GM18498 (cell line): ENCODE measurements around the gene CDK2.
"Not testable (repeated sequence)": the region's sequence is repeated elsewhere in the genome, so short reads cannot be mapped to it uniquely, and the experiment has no call there.

Source experiments
- ATAC-seq: cut with Tn5 transposase; IDR thresholded peaks from one replicate; pipeline ENCODE4 v1.9.1; 2021; ENCODE audit warnings: mild to moderate bottlenecking, moderate library complexity; ENCODE audit not compliant: unreplicated experiment

CDK2 gene

DNA sequence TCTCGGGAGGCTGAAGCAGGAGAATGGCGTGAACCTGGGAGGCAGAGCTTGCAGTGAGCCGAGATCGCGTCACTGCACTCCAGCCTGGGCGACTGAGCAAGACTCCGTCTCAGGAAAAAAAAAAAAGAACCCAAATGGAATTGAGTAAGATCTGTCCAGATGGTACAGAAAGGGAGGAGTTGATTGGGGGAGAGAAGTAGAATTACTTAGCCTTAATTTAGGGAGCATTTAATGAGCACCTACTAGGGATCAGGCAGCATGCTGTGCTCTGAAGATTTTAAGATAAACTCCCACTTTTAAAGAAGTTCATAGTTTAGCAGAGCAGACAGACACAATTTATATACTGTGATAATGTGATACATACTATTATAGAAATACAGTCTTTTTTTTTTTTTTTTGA is 11.8 kb downstream of the CDK2 start:
- ATAC-seq, result no peak

DNA sequence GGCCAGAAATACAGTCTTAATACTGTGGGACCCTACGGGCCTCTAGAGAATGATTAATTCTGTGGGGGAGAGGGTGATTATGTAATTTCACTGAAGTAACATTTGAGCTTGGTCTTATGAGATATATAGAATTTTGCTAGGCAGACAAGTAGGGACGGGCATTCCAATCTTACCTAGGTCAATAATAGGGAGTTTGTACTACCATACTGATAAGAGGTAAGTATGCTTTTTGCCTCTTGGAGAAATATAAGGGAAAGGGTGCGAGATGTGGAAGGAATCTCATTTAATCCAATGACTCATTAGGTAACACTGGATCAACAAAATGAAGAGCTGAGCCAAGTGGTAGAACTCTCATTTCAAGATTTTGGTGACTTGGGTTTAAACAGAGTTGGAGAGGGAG is 12.4 kb downstream of the CDK2 start:
- no peak for ATAC-seq

DNA sequence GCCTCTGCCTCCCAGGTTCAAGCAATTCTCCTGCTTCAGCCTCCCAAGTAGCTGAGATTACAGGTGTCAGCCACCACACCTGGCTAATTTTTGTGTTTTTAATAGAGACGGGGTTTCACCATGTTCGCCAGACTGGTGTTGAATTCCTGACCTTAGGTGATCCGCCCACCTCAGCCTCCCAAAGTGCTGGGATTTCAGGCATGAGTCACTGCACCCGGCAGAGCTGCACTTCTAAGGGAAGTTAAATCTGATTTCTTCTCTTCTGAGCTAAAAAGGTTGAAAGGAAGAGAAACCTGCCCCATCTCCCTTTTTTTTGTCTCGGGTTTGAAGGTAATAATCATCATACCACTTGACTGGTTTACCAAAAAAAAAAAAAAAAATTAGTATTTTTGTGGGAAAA is 15.3 kb downstream of the CDK2 start:
- ATAC-seq, result not testable (repeated sequence)

DNA sequence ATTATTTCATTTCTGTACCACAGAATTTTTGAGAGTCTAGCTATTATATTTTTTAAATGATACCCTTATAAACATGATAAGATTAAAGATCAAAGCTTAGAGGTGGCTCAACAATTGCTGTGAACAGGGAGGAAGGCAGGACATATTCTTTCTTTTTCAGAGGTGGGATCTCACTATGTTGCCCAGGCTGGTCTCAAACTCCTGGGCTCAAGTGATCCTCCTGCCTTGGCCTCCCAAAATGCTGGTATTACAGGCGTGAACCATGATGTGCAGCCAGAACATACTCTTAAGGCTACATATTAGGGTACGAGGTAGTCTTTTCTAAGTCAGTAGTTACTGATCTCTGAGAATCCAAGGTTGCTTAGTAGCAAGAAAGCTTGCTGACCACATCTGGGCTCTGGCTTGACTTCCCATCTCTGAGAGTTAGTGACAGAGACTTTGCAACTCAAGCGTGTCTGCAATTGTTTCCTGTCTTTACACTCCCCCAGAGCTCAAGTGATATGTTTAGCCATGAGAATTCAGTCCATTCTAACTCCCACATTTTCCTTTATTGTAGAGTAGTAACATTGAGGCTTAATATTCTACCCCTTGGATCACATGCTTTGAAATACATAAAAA is 15.8 kb downstream of the CDK2 start:
- ATAC-seq, result no peak

DNA sequence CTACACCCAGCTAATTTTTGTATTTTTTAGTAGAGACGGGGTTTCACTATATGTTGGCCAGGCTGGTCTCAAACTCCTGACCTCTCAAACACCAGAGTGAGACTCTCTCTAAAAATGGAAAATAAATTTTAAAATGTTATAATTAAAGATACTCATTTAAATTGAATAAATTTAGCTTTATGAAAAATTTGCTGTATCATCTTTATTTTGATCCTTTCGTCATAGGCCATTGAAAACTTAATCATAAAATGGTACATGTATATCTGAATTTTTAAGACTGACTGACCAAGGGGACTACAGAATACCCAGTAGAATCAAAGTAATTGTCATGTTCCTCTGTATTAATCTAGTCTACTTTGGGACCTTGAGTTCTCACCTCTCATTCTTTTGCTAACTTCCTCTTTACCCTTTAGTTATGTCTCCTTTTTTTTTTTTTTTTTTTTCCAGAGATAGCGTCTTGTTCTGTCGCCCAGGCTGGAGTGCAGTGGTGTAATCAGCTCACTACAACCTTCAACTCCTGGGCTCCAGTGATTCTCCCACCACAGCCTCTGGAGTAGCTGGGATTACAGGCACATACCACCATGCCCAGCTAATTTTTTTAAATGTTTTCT is 16.7 kb downstream of the CDK2 start:
- ATAC-seq, result no peak

DNA sequence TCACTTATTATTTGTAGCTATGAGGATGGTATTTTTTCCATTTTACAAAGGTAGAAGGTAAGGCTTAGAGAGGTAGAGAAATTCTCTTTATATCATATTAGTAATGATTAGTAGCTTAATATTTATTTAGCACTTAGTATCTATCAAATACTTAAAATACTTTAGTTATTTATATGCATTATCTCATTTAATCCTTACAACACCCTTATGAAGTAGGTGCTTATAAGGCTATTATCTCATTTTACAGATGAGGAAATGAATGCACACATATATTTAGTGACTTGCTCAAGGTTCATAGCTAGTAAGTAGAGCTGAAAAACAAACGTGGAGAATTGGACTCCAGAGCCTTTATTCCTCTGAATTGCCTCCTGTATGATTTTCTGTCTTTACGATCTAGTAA is 18.2 kb downstream of the CDK2 start:
- no peak for ATAC-seq

DNA sequence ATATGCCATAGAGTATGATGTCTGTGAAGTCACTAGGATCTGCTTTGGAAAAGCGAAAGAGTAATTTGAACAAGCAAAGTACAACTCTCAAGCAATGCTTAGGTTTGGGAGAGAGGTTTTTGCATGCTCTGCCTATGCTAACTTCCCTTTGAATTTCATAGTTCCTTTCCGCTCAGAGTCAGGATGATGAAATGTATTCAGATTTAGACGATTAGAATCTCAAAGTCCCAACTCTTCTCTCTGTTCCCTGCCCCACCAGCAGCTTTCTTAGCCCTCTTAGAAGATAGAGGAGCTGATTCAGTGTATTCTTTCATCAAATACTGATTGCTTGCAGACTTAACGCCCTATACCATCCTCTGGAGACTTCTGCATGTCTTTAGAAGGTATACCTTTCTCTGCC is 18.7 kb downstream of the CDK2 start:
- ATAC-seq, result no peak

DNA sequence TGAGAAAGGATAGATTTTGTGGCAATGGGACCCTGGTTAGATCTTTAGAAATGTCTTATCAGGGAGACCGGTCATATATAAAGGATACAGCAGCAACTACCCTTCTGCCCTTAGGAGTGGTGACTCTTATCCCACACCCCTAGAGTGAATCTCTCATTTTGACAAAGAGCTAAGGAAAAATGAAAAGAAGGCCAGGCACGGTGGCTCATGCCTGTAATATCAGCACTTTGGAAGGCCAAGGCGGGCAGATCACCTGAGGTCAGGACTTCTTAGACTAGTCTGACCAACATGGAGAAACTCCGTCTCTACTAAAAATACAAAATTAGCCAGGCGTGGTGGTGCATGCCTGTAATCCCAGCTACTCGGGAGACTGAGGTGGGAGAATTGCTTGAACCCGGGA is 19.3 kb downstream of the CDK2 start:
- ATAC-seq, result not testable (repeated sequence)

DNA sequence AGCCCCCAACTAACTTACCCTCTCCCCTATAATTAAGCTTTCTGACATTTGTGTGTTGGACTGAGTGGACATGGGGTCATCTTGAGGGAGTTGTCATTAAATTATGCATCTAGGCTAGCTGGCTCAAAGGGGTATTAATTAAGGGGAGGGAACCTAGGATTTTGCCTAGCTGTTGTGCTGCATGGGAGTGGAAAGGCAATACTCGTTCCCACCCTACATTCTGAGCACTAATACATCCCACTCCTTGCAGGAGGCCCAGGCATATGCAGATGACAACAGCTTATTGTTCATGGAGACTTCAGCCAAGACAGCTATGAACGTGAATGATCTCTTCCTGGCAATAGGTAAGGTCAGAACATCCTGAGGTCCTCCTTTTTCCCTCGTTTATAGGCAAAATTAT is 24.5 kb downstream of the CDK2 start:
- no peak for ATAC-seq

DNA sequence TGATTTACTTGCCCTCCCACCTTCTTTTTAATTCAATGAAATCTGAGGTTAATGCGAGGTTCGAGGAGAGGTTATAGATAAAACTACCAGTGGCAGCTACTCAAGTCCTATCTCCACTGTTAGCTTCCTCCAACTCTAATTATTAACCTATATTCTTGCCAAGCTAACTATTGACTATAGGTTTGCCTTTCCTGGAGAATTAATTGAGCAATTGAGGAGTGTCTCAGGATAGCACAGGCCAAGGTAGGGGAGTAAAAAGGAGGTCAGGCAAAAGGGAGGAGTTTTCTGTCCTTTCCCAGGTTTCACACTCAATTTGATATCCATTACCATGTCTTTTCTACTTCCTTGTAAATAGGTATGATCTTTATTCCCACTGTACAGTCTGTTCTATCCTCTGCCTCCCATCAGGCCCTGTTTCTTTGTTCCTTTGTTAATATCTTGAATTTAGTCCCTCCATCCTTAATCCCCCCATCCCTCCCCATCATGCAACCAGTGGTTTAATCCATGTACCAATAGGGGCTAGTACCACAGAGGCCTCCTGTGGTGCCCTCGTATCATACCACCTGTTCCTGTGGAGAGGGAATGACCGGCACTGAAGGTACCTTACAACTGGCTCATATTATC is 26.7 kb downstream of the CDK2 start:
- no peak for ATAC-seq

DNA sequence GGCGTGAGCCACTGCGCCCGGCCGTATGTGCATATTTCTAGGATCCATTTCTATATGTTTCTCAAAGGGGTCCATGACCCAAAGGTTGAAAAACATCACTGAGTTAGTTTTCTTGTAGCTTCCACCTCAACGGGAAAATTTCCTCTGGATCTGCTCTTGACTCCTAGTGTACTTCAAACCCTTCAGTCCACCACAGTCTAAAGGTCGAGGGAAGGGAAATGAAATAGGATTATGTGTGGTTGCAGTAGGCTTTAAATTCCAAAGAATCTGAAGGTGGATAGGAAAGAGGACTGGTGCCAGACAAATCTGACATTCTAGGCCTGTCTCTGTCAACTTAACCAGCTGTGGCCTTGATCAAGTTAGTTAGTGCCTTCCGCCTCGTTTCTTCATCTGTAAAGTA is 28.7 kb downstream of the CDK2 start:
- no peak for ATAC-seq

DNA sequence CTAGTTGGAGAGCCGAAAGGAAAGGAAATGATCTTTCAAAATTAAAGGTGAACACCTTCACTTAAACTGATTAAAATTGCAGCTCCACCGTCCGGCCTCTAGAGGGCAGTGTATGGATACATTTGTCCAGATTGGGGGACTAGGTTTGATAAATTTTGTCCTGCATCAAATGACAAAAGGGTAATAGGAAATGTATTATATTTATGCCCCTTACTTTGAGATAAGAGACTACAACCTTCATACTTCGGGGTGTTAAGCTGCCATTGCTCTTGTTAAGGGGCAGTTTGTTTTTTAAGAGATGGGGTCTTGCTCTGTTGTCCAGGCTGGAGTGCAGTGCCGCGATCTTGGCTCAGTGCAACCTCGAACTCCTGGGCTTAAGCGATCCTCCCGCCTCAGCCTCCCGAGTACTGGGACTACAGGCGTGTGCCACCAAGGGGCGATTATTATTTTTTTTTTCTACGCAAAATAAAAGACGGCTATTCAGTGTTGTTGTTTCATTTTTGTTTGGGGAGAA is 29.6 kb downstream of the CDK2 start:
- no peak for ATAC-seq

DNA sequence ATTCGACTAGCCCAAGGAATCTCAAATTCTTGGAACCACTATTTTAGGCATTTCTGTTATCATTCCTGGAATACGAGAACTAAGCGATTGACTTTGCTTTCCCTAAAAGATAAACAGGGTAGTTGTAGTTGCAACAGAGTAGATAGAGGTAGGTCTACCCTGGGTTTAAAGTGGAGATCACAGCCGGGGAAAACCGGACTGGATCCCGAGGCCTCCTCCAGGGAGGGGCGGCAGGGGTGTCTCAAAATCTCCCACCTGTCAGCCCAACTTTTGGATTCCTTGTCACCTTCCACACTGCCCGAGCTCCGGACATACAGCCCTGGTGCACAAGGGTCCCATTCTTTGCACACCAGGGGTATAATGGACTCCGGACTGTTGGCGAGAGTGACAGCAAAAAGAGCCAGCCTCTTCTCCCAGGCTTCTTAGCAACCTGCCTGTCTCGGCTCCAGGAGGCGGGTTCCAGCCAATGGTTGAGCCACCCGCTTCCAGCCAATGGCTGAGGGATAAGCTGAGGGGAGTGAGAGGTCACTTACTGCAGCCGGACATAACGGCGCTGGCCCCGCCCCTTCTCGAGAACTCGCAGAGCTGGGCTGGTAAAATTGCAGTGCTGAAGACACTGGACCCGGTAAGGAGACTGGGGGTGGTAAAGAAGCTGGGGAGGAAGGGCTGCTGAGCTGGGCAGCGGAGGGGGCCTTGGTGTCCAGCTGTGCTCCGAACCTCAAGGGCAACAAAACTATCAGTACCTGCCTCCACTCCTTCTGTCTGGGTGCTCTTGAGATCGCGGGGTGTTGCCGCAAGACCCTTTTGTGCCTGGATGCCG is 30.3 kb downstream of the CDK2 start, which contains the start of gene SUOX:
Gene SUOX (plus strand): TSS at position 562 of the 820 bp plus-strand sequence. CDS start 4,946 bp downstream, outside the sequence.
- ATAC-seq, result peak; percentile 99

DNA sequence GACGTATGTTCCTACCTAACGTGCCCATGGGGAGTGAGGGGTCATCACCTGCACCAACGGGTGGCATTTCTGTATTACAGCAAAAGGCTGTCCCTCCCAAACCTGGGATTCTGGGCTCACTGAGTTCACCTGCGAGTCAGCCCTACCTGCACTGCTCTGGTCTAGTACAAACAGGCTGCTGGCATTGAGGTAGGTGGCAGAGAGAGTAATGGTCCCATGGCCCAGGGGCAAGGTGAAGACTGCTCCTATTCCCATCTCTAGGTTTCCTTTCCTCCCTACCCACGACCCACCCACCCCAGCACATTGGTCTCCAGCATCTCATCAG is 30.9 kb downstream of the CDK2 start:
- ATAC-seq, result peak; percentile 2

DNA sequence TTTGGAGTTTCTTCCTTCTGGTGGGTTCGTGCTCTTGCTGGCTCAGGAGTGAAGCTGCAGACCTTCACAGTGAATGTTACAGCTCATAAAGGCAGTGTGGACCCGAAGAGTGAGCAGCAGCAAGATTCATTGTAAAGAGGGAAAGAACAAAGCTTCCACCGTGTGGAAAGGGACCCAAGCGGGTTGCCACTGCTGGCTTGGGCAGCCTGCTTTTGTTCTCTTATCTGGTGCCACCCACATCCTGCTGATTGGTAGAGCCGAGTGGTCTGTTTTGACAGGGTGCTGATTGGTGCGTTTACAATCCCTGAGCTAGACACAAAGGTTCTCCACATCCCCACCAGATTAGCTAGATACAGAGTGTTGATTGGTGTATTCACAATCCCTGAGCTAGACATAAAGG is 32.9 kb downstream of the CDK2 start:
- ATAC-seq, result not testable (repeated sequence)

DNA sequence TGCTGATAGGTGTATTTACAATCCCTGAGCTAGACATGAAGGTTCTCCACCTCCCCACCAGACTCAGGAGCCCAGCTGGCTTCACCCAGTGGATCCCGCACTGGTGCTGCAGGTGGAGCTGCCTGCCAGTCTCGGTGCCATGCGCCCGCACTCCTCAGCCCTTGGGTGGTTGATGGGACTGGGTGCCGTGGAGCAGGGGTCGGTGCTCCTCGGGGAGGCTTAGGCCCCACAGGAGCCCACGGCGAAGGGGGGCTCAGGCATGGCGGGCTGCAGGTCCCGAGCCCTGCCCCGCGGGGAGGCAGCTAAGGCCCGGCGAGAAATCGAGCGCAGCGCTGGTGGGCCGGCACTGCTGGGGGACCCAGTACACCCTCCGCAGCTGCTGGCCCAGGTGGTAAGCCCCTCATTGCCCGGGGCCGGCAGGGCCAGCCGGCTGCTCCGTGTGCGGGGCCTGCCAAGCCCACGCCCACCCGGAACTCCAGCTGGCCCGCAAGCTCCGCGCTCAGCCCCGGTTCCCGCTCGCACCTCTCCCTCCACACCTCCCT is 33.4 kb downstream of the CDK2 start:
- ATAC-seq, result not testable (repeated sequence)

DNA sequence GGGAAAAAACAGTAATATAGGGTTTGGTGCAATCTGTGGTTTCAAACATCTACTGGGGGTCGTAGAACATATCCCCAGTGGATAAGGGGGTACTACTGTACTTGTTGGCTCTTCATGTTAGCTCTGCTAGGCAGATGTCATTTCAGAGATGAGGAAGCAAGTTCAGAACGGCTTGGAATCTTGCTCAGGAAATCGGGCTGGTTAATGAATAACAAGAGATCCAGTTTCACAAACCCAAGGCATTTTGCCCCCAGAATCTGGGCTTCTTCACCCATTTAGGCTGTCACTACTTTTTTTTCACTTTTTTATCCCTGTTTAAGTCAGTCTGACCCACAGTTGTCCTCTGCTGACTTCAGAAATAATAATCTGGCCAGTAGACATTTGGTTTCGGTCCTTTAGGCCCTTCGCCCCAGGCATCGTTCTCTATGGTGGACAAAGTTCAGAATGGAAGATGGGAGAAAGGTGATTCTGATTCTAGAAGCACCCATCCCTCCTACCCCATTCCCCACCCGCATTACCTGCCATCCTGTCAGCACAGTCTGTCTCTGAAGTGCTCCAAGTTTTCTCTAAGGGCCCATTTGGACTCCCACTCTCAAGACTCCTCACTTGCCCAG is 35.0 kb downstream of the CDK2 start:
- no peak for ATAC-seq

DNA sequence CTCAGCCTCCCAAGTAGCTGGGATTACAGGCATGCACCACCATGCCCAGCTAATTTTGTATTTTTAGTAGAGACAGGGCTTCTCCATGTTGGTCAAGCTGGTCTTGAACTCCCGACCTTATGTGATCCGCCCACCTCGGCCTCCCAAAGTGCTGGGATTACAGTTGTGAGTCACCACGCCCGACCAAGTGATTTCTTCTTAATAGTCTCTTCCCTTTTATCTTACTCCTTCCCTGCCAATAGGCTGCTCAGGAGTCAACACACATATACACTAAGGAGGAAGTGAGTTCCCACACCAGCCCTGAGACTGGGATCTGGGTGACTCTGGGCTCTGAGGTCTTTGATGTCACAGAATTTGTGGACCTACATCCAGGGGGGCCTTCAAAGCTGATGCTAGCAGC is 36.7 kb downstream of the CDK2 start:
- ATAC-seq, result not testable (repeated sequence)

DNA sequence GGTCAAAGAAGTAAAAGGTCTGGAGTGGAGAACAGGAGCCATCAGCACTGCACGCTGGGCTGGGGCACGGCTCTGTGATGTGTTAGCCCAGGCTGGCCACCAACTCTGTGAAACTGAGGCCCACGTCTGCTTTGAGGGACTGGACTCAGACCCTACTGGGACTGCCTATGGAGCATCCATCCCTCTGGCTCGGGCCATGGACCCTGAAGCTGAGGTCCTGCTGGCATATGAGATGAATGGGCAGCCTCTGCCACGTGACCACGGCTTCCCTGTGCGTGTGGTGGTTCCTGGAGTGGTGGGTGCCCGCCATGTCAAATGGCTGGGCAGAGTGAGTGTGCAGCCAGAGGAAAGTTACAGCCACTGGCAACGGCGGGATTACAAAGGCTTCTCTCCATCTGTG is 37.6 kb downstream of the CDK2 start:
- ATAC-seq, result no peak

DNA sequence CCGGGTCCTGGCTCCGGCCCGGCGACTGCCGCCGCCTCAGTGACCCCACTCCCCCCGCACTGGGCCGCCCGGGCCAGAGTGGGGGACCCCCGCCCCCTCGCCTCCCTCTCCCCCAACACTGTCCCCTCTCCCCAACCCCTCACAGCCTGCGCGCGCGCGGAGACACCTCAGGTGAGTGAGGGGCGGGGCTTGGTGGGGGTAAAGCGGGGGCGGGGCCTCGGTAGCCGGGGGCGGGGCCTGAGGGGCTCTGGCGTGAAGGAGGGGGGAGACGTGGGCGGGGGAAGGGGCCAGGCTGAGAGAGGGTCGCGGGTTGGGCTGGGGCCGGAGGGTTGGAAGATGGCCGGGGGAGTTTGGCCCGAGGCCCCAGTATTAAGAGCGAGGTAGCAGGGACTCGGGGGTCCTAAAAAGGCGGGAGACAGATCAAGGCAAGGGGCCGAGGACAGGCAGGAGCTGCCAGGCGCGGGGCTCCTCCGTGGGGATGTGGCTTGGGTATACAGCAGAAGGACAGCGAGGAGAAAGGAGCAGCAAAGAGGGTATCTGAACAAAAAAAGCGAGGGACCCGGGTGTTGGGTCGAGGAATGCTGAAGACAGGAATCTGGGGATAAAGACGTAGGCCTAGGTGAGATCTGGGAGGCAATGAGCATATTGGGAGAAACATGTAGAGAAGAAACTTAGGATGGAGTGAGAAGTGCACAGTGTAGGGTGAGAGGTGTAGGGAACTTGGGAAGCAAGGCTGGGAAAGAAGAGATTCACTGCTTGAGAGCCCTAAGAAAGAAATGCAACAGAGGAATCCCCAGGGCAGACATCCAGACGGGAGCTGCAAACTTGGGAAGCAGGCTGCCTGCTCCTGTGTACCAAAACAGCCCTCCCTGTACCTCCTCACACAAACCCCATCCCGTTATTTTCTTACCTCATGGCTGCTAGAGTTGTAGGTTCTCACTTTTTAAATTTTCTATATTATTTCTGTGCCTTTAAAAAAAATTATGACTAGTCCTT is 41.2 kb downstream of the CDK2 start:
- ATAC-seq, result peak; percentile 58
